A549 (cell line): ENCODE data around the gene CCDC12.

ENCODE experiments used
- CHD2 ChIP-seq: fragments of 150-350 bp; IDR thresholded peaks from 2 replicates; pipeline ENCODE4 v1.6.1; 2014; ENCODE audit warnings: low read length; ENCODE audit not compliant: partially characterized antibody
- EHF ChIP-seq: fragments of 250-450 bp; sonication (Bioruptor Pico); IDR thresholded peaks from 2 replicates; pipeline ENCODE4 v1.5.0; 2020; ENCODE audit warnings: mild to moderate bottlenecking
- EP300 ChIP-seq, 2 experiments: fragments of >200 bp; sonication (Bioruptor Twin); formaldehyde crosslinking; IDR thresholded peaks; 2 replicates in 1 of 2; 3 replicates in 1 of 2; pipeline ENCODE4 v1.6.1; 2016 to 2017
- GATA3 ChIP-seq: IDR thresholded peaks from 2 replicates; pipeline ENCODE4 v1.6.1; 2012; ENCODE audit warnings: borderline replicate concordance
- HDAC2 ChIP-seq: fragments of 200-600 bp; sonication (generic); IDR thresholded peaks from 2 replicates; pipeline ENCODE4 v1.6.1; 2016
- MAFK ChIP-seq: fragments of 450-650 bp; IDR thresholded peaks from 2 replicates; pipeline ENCODE4 v1.6.1; 2014; ENCODE audit not compliant: partially characterized antibody
- POLR2A ChIP-seq: IDR thresholded peaks from 2 replicates; pipeline ENCODE4 v1.6.1; 2012; ENCODE audit warnings: mild to moderate bottlenecking, low read length
- TF ChIP-seq, protein P1 (sequence below): fragments of >200 bp; sonication (Bioruptor Twin); formaldehyde crosslinking; IDR thresholded peaks from 3 replicates; pipeline ENCODE4 v1.5.1; 2016
- TF ChIP-seq, protein P2 (sequence below): IDR thresholded peaks from 2 replicates; pipeline ENCODE4 v1.6.1; 2012

DNA sequence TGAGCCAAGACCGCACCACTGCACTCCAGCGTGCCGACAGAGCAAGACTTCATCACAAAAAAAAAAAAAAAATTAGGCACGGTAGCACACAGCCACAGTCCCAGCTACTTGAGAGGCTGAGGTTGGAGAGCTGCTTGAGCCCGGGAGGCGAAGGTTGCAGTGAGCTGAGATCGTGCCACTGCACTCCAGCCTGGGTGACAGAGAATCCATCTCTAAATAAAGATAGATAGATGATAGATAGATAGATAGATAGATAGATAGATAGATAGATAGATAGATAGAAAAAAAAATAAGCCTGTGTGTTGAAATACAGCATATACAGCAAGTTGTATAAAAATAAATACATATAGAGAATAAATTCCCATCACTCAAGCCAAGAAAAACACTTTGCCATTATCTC lies 61.7 kb downstream of the CCDC12 start:
- TF ChIP-seq, protein P1, sequence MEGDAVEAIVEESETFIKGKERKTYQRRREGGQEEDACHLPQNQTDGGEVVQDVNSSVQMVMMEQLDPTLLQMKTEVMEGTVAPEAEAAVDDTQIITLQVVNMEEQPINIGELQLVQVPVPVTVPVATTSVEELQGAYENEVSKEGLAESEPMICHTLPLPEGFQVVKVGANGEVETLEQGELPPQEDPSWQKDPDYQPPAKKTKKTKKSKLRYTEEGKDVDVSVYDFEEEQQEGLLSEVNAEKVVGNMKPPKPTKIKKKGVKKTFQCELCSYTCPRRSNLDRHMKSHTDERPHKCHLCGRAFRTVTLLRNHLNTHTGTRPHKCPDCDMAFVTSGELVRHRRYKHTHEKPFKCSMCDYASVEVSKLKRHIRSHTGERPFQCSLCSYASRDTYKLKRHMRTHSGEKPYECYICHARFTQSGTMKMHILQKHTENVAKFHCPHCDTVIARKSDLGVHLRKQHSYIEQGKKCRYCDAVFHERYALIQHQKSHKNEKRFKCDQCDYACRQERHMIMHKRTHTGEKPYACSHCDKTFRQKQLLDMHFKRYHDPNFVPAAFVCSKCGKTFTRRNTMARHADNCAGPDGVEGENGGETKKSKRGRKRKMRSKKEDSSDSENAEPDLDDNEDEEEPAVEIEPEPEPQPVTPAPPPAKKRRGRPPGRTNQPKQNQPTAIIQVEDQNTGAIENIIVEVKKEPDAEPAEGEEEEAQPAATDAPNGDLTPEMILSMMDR = no peak
- TF ChIP-seq GATA3 (no peak), POLR2A (no peak), CHD2 (no peak), MAFK (no peak), EHF (CRISPR knock-in tag) (no peak), EP300 (IDR thresholded peaks at IDR 0.05) (no peak), HDAC2 (no peak)
- TF ChIP-seq, protein P2, sequence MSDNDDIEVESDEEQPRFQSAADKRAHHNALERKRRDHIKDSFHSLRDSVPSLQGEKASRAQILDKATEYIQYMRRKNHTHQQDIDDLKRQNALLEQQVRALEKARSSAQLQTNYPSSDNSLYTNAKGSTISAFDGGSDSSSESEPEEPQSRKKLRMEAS = no peak
